A172 (cell line): ENCODE measurements around the gene AMDHD2. TPM values are rescaled to one million over a fixed set of nuclear protein-coding genes. Genes with fewer than 3 reads are reported as not detected.
A peak's percentile ranks its signal among the peaks of the same experiment; 100 is the strongest.
"Not testable (repeated sequence)": the region's sequence is repeated elsewhere in the genome, so short reads cannot be mapped to it uniquely, and the experiment has no call there.

Experiments used
- DNase-seq: peaks from one replicate; pipeline ENCODE4 v3.0.0-alpha.2; 2015; ENCODE audit warnings: low spot score
- total RNA-seq: library from RNA; depleted of rRNA; stranded (reverse); fragments of >200 nt; shearing (Covaris generic); gene quantifications from 2 replicates; pipeline ENCODE4 v1.2.3, GENCODE V29; 2014; rRNA removed

The AMDHD2 gene, protein sequence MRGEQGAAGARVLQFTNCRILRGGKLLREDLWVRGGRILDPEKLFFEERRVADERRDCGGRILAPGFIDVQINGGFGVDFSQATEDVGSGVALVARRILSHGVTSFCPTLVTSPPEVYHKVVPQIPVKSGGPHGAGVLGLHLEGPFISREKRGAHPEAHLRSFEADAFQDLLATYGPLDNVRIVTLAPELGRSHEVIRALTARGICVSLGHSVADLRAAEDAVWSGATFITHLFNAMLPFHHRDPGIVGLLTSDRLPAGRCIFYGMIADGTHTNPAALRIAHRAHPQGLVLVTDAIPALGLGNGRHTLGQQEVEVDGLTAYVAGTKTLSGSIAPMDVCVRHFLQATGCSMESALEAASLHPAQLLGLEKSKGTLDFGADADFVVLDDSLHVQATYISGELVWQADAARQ
- 71.3 and 76.8 TPM in 2 replicates for total RNA-seq

DNA sequence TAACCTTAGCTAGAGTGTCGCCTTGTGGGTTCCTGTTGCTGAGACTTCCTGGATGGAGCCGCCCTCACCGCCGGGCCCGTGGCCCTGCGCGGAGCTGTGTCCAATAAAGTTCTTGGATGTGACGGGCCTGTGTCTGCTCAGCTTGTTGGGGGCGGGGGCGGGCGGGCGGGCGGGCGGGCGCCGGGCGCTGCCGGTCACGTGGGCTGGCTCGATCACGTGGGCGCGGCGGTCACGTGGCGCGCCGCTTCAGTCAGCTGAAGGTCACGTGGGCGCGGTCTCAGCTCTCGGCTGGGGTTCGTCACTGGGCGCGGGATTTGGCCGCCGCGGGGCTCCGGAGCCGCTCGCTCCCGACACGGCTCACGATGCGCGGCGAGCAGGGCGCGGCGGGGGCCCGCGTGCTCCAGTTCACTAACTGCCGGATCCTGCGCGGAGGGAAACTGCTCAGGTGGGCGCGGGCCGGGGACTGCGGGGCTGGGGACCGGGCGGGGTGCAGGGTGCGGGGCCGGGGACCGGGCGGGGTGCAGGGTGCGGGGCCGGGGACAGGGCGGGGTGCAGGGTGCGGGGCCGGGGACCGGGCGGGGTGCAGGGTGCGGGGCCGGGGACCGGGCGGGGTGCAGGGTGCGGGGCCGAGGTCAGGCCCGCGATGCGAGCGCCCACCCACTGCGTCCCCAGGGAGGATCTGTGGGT, at the start of gene AMDHD2:
Gene AMDHD2, plus strand, starts transcription at position 275 of the 687 bp plus-strand sequence. Its CDS starts 88 bp downstream, at position 363.
- peak; percentile 79 for DNase-seq

DNA sequence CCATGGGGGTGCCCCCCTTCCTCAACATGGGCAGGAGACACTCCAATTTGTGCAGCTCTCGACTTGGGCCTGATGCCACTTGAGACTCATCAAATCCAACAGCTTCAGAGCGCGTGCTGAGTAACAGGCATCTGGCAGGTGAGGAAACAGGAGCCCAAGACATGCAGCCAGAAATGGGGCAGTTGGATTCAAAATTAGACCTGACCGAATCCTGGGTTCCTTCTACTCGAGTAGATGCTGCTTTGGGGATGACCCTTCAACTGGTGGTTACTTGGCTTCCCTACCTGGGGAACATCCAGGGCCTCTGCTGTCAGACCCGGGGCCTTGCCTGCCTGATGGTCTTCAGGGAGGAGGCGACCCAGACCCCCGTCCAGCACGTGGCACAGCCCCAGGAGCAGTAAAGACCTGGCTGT, 49.6 kb upstream of the AMDHD2 start:
- DNase-seq, result no peak

DNA sequence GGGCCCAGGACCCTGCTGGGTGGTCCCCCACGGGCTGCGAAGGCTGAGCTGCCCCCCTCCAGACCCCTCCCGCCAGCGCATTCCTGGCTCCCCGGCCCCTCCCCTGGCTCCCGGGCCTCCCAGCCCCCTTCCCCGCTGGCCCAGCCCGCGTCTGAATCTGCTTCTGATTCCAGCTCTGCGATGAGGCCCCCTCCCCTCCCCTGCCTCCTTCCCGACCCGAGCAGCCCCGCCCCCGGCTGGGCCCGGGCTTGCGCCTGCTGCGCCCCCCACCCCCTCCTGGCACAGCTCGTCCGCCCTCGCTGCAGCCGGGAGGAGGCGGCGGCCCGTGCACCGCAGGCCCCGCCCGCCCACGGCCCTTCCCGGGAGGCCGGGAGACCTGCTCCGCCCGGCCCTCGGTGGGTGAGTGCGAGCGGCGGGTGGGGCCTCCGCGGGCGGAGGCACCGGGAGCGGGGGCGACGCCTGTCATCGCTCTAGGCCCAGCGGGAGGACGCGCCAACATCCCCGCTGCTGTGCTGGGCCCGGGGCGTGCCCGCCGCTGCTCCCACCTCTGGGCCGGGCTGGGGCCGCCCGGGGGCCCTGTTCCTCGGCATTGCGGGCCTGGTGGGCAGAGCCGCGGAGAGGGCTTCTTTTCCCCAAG, 49.0 kb upstream of the AMDHD2 start, which contains the start of gene NTN3:
Gene NTN3, plus strand, starts transcription at position 282 of the 637 bp plus-strand sequence. CDS start 405 bp downstream, outside the sequence.
- no peak for DNase-seq

DNA sequence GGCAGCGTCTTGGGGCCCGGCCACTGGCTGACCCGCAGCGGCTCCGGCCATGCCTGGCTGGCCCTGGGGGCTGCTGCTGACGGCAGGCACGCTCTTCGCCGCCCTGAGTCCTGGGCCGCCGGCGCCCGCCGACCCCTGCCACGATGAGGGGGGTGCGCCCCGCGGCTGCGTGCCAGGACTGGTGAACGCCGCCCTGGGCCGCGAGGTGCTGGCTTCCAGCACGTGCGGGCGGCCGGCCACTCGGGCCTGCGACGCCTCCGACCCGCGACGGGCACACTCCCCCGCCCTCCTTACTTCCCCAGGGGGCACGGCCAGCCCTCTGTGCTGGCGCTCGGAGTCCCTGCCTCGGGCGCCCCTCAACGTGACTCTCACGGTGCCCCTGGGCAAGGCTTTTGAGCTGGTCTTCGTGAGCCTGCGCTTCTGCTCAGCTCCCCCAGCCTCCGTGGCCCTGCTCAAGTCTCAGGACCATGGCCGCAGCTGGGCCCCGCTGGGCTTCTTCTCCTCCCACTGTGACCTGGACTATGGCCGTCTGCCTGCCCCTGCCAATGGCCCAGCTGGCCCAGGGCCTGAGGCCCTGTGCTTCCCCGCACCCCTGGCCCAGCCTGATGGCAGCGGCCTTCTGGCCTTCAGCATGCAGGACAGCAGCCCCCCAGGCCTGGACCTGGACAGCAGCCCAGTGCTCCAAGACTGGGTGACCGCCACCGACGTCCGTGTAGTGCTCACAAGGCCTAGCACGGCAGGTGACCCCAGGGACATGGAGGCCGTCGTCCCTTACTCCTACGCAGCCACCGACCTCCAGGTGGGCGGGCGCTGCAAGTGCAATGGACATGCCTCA, 48.3 kb upstream of the AMDHD2 start:
- no peak for DNase-seq

DNA sequence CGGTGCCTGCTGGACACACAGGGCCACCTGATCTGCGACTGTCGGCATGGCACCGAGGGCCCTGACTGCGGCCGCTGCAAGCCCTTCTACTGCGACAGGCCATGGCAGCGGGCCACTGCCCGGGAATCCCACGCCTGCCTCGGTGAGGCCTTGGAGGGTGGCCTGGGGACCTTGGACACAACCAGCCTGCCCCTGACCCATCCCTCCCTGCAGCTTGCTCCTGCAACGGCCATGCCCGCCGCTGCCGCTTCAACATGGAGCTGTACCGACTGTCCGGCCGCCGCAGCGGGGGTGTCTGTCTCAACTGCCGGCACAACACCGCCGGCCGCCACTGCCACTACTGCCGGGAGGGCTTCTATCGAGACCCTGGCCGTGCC, 47.7 kb upstream of the AMDHD2 start:
- DNase-seq, result no peak

DNA sequence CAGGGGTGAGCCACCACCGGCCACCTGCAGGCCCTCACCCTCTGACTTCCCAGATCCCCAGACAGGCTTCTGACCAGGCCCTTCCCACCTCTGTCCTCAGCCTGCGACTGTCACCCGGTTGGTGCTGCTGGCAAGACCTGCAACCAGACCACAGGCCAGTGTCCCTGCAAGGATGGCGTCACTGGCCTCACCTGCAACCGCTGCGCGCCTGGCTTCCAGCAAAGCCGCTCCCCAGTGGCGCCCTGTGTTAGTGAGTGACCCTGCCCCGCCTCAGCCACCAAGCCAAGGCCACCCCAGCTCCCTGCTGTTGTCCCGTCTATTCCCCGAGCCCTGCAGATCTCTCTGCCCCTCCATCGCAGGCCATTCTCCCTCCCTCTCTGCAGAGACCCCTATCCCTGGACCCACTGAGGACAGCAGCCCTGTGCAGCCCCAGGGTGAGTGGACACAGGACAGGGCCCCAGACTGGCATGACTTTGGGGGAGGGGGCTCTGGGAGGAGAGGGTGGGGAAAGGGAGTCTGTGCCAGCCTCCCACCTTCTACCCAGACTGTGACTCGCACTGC, 47.2 kb upstream of the AMDHD2 start:
- no peak for DNase-seq

DNA sequence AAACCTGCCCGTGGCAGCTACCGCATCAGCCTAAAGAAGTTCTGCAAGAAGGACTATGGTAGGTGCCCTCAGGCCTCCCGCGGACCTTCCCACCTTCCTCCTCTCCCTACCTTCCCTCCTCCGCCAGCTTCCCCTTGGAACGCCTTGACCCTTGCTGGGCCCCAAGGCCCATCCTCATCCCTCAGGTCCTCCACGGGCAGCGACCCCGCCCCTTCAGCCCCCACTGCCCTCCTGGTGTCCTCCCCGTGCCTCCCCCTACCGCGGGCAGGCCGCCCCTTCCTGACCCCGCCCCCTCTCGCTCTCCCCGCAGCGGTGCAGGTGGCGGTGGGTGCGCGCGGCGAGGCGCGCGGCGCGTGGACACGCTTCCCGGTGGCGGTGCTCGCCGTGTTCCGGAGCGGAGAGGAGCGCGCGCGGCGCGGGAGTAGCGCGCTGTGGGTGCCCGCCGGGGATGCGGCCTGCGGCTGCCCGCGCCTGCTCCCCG, 46.7 kb upstream of the AMDHD2 start:
- DNase-seq, result no peak

DNA sequence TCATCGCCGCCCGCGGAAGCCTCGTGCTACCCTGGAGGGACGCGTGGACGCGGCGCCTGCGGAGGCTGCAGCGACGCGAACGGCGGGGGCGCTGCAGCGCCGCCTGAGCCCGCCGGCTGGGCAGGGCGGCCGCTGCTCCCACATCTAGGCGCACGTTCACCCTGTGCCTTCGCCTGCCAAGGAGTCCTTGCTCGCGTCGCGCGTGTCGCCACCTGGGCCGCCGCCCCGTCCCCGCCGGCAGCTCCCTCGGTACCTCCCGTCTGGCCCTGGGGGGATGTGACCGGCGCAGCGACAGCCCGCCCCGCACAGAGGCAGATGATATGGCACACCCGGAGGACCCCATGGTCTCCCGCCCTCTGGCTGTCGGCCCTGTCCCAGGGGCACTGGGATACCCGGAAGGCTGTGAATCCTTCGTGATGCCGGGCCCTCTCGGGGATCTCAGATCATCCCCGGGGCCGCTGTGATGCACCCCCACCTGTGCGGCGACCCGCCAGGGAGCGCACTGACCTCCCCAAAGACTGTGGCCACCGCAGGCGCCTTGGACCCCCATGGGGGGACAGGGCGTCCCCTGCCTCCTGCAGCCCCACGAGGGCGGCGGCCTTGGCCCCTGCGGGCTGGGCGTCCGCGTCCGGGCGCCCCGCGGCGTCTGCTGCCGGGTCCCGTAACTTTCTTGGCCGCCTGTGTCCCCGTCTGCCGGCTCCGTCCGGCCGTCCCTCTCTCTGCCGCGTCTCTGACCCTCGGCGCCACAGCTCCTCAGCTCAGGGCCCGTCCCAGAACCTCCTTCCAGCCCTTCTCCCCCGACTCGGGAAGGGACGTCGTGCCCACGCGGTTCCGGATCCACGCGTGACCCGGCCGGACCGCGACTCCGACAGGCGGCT, 45.9 kb upstream of the AMDHD2 start:
- DNase-seq, result no peak

DNA sequence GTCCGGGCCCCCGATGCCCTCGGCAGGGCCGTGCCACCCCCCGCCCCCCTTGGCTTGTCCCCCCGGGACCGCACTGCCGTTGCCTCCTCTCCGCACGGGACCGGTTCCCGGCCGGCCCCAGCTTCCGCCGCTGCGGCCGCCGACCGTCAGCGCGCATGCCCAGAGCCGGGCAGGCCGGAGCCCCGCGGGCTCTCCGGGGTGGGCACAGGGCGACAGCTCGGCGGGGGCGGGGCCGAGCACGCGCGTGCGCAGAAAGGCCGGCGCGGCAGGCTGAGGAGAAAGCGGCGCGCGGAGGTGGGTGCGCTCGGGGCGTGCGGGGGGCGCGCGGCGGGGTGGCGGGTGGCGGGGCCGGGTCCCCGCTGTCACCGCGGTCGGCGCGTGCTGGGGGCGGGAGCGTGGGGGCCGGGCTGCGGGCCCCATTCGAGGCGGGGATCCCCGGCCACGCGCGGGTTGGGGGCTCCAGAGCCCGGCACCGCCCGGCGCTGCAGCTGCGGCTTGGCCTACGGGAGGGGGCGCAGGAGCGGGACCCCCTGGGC, 45.2 kb upstream of the AMDHD2 start, which contains the start of gene TBC1D24:
Gene TBC1D24, plus strand, starts transcription at position 251 of the 536 bp plus-strand sequence. CDS start 21,022 bp downstream, outside the sequence.
- DNase-seq, result peak; percentile 57

DNA sequence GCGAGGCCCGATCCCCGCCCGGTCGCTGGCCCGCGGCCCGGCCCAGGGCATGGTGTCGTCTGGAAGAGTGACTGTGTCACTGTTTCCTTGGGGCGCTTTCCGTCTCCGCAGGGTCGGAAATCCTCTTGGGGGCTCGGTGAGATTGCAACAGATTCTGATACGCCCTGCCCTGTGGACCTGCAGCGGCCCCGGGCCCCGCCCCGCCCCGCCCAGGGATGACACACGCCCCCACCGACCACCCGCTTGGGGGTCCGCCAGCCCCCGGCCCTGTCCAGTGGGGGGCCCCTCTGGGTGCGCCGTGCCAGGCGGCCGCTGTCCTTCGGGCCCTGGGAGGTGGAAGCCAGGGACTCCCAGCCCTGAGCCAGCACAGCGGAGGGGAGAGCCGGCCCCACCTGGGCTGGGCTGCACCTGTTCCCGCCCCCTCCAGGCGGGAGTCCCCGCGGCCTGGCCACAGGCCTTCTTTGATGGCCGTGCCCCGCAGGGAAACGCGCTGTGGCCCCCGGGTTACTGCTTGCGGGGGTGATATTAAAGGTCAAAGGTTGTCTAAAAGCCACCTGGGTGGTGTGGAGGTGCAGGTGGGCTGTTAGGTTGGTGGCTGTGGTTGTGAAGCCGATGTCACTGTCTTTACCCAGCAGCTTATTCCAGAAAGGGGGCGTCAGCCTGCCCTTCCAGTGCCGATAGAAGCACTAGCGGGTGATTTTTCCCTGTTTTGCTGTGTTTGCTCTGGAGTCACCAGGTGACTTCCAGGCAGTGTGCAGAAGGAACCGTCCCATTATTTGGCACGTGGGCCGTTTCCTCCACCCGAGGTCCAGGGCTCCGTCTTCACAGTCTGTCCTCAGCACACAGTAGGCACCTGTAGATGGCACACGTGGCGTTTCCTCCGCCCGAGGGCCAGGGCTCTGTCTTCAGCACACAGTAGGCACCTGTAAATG, 44.5 kb upstream of the AMDHD2 start:
- no peak for DNase-seq

DNA sequence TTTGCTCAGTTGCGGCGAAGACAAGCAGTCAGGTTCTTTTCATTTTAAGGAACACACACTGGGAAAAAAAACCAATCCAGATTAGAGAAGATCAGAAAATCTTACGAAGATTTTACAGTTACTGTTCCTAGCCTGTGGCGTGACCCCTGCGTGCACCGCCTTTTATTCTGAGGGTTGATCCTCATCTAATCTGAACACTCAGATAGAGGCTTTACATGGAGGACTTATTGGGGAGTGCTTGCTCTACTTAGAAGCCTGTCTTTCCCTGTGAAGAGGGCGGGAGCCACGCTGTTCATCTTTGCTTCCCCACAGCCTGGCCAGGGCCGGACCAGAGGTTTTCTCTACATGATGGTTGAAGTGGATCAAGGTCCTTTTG, 43.8 kb upstream of the AMDHD2 start:
- no peak for DNase-seq

DNA sequence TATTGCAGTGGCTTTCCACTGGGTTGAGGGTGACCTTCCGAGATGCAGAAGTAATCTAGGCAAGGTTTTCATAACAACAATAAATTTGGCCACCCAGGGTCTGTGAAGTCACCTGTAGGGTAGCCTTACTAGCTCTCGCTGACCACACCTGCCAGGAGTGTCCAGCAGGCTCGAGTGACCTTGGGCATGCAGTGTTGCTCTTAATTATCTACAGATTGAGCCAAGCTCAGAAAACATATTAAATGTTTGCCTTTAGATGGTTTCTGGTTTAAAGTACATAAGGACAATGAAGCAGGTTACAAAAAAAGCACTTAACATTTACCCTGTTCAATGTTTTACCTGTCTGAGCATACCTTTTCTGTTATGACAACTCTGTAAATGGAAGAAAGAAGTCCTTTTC, 43.4 kb upstream of the AMDHD2 start:
- DNase-seq, result no peak

DNA sequence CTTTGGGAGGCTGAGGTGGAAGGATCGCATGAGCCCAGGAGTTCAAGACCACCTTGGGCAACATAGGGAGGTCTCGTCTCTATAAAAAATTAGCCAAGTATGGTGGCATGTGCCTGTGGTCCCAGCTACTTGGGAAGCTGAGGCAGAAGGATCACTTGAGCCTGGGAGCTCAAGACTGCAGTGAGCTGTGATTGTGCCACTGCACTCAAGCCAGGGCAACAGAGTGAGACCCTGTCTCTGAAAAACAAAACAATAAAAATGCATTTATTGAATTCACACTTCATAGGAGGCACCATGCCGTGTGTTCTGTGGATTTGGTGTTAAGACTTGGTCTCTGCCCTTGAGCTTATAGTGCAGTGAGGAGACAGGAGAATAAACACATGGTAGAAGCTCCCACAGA, 42.8 kb upstream of the AMDHD2 start:
- no peak for DNase-seq

DNA sequence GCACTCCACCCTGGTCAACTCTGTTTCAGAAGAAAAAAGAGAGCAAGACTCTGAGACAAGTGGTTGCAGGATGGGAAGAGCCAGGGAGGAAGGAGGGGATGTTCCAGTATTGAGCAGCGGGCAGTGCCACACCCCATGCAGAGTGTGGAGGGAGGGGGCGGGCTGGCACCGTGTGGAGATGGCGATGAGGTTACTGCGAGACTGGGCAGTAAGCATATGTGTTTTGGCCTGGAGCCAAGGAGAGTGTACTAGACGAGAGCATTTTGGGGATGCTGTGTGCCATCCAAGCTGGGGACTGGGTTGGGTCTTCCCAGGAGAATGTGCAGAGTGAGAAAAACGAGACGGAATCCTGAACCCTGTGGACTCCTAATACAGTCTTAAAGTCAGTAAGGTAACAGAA, 41.9 kb upstream of the AMDHD2 start:
- no peak for DNase-seq

DNA sequence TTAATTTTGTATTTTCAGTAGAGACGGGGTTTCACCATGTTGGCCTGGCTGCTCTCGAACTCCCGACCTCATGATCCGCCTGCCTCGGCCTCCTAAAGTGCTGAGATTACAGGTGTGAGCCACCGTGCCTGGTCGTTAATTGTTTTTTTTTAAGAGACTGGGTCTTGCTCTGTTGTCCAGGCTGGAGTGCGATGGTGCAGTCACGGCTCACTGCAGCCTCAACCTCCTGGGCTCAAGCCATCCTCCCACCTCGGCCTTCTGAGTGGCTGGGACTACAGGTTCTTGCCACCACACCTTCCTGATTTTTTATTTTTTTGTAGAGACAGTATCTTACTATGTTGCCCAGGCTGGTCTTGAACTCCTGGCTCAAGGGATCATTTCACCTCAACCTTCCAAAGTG, 40.2 kb upstream of the AMDHD2 start:
- not testable (repeated sequence) for DNase-seq

DNA sequence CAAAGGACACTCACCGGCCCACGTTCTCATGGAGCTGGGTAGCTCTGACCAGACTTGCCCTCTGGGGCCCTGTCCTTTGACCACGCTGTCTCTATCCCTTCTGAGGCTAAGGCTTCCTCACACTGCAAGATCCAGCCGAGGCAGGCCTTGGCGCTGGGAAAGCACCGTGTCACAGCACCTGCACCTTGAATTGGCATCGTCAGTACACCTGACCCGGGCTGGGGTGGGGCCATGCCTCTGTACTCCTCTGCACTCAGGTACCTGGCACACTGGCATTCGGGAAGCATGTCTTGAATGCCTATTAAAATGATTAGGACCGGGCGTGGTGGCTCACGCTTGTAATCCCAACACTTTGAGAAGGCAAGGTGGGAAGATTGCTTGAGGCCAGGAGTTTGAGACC, 39.2 kb upstream of the AMDHD2 start:
- DNase-seq, result no peak

DNA sequence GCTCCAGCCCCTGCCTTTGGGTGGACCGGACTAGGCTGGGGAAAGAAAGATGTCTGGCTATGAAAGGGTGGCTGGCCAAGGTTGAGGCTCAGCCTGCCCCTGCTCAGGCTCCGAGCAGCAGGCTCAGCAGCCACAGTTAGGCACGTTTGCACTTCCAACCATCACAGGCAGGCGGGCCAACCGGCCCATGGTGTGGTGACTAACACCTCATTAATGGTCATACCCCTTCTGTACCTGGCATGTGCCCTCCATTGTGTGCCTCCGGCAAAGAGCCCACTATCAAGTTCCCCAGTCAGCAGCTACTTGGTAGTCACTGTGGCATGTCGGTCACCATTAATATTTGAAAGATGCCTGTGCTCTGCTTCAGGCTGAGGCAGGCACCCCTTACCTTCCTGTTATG, 38.5 kb upstream of the AMDHD2 start:
- DNase-seq, result no peak

DNA sequence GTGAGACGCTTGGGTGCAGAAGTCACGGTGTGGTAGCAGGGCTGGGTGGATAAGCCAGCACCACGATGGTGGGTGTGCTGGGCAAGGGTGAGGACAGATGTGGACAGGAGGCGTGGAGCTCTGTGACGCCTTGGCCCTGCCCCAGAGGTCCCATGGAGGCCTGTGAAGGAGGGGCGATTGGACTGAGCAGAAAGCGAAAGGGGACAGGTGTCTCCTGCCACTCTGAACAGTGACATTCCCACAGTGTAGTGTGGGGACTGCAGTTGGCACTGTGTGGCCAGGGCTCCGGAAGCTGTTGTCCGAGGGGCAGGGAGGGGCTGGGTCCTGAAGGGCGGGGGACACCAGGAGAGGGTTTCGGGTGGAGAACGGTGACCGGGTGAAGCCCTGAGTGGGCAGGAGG, 37.9 kb upstream of the AMDHD2 start:
- DNase-seq, result no peak
